Parathyroid adenoma (tissue), 2 donors: Measurements from ENCODE around the gene CRYGB.
"Not testable (repeated sequence)": the region's sequence is repeated elsewhere in the genome, so short reads cannot be mapped to it uniquely, and the experiment has no call there.

Experiments used
- H2AFZ ChIP-seq: fragments of 300-600 bp; sonication (generic); one replicate; pipeline ENCODE4 v1.7.0; 2017; ENCODE audit warnings: antibody characterized with exemption, mild to moderate bottlenecking
- H3K27ac ChIP-seq: fragments of 300-600 bp; sonication (generic); one replicate; pipeline ENCODE4 v1.7.0; 2017
- H3K27me3 ChIP-seq: fragments of 300-600 bp; sonication (generic); one replicate; pipeline ENCODE4 v1.7.0; 2017; ENCODE audit warnings: low read length; ENCODE audit not compliant: control insufficient read depth, insufficient read depth
- H3K36me3 ChIP-seq: fragments of 300-600 bp; sonication (generic); one replicate; pipeline ENCODE4 v1.7.0; 2017; ENCODE audit warnings: low read length; ENCODE audit not compliant: control insufficient read depth, insufficient read depth
- H3K4me1 ChIP-seq: fragments of 300-600 bp; sonication (generic); one replicate; pipeline ENCODE4 v1.7.0; 2017; ENCODE audit warnings: control low read depth
- H3K4me2 ChIP-seq: fragments of 300-600 bp; sonication (generic); one replicate; pipeline ENCODE4 v1.7.0; 2017; ENCODE audit warnings: low read length
- H3K4me3 ChIP-seq: fragments of 300-600 bp; sonication (generic); one replicate; pipeline ENCODE4 v1.7.0; 2017; ENCODE audit warnings: low read depth, low read length
- H3K79me2 ChIP-seq: fragments of 300-600 bp; sonication (generic); one replicate; pipeline ENCODE4 v1.7.0; 2017; ENCODE audit warnings: control low read depth
- H3K9ac ChIP-seq: fragments of 300-600 bp; sonication (generic); one replicate; pipeline ENCODE4 v1.7.0; 2017; ENCODE audit warnings: mild to moderate bottlenecking
- H3K9me3 ChIP-seq: fragments of 300-600 bp; sonication (generic); one replicate; pipeline ENCODE4 v1.7.0; 2017; ENCODE audit warnings: low read length; ENCODE audit not compliant: control insufficient read depth
- CTCF ChIP-seq: fragments of 300-600 bp; sonication (generic); IDR thresholded peaks from one replicate; pipeline ENCODE4 v1.7.0; 2017; ENCODE audit warnings: antibody characterized with exemption, mild to moderate bottlenecking
- donor health status: primary hyperparathyroidism.

The CRYGB gene

GRCh38 chr2:208122248-208122647, 23.7 kb downstream of the CRYGB start:
- Histone ChIP-seq H3K4me2 (no peak overlapping the region), H3K36me3 (no peaks in the 10 kb centered on the region), H3K27me3 (no peaks in the 10 kb centered on the region), H3K79me2 (no peaks in the 10 kb centered on the region), H3K4me3 (no peak overlapping the region), H2AFZ (no peak overlapping the region), H3K9me3 (no peaks in the 10 kb centered on the region), H3K4me1 (no peaks in the 10 kb centered on the region), H3K9ac (no peak overlapping the region), H3K27ac (no peak overlapping the region)
- no peak for TF ChIP-seq CTCF

GRCh38 chr2:208118918-208119317, 27.0 kb downstream of the CRYGB start:
- Histone ChIP-seq H3K4me1 (peaks cover under 1% of the 10 kb centered on the region), H3K4me3 (no peak overlapping the region), H3K9ac (no peak overlapping the region), H2AFZ (no peak overlapping the region), H3K36me3 (no peaks in the 10 kb centered on the region), H3K79me2 (no peaks in the 10 kb centered on the region), H3K9me3 (no peaks in the 10 kb centered on the region), H3K4me2 (no peak overlapping the region), H3K27me3 (no peaks in the 10 kb centered on the region), H3K27ac (no peak overlapping the region)
- TF ChIP-seq CTCF, result no peak

- not testable (repeated sequence) for H3K79me2 ChIP-seq, H3K9me3 ChIP-seq, H3K36me3 ChIP-seq, H3K4me3 ChIP-seq, H3K4me2 ChIP-seq, H3K27me3 ChIP-seq, H3K9ac ChIP-seq, H3K27ac ChIP-seq, H2AFZ ChIP-seq
- H3K4me1 ChIP-seq, result peaks cover 13% of the 10 kb centered on the region
Measured at GRCh38 chr2:208117390-208117789, 28.6 kb downstream of the CRYGB start.

GRCh38 chr2:208112969-208113368, 33.0 kb downstream of the CRYGB start:
- no peak overlapping the region for H3K4me3 ChIP-seq
- H3K4me1 ChIP-seq, result peaks cover 13% of the 10 kb centered on the region
- no peaks in the 10 kb centered on the region for H3K36me3 ChIP-seq
- no peaks in the 10 kb centered on the region for H3K27me3 ChIP-seq
- H2AFZ ChIP-seq, result peak overlapping the region; percentile 77
- TF ChIP-seq CTCF, result no peak
- peak overlapping the region; percentile 55 for H3K4me2 ChIP-seq
- no peak overlapping the region for H3K9ac ChIP-seq
- no peak overlapping the region for H3K27ac ChIP-seq
- H3K9me3 ChIP-seq, result no peaks in the 10 kb centered on the region
- H3K79me2 ChIP-seq, result no peaks in the 10 kb centered on the region

- not testable (repeated sequence) for H3K4me3 ChIP-seq, H3K27ac ChIP-seq, H3K27me3 ChIP-seq
Measured at GRCh38 chr2:208112273-208112745, 33.6 kb downstream of the CRYGB start.

GRCh38 chr2:208103616-208104015, 42.3 kb downstream of the CRYGB start:
- H3K4me3 ChIP-seq, result no peak overlapping the region
- no peak overlapping the region for H3K27ac ChIP-seq
- no peaks in the 10 kb centered on the region for H3K4me1 ChIP-seq
- no peak overlapping the region for H3K4me2 ChIP-seq
- TF ChIP-seq CTCF, result no peak
- H3K9ac ChIP-seq, result no peak overlapping the region
- H3K36me3 ChIP-seq, result no peaks in the 10 kb centered on the region
- H3K9me3 ChIP-seq, result no peaks in the 10 kb centered on the region
- H3K27me3 ChIP-seq, result no peaks in the 10 kb centered on the region
- no peaks in the 10 kb centered on the region for H3K79me2 ChIP-seq
- peak overlapping the region; percentile 17 for H2AFZ ChIP-seq

More at GRCh38 chr2:208112273-208112745, 33.6 kb downstream of the CRYGB start:
- not testable (repeated sequence) for H3K9ac ChIP-seq, H3K9me3 ChIP-seq, H3K4me2 ChIP-seq, H2AFZ ChIP-seq, H3K36me3 ChIP-seq, H3K79me2 ChIP-seq
- H3K4me1 ChIP-seq, result peaks cover 13% of the 10 kb centered on the region
